HuH-7.5 (cell line): ENCODE results near the gene TXNDC15.
"Not testable (repeated sequence)": the region's sequence is repeated elsewhere in the genome, so short reads cannot be mapped to it uniquely, and the experiment has no call there.

ENCODE experiments used
- DNase-seq: peaks from one replicate; pipeline ENCODE4 v3.0.0; 2011; ENCODE audit warnings: low spot score

The TXNDC15 gene

DNA sequence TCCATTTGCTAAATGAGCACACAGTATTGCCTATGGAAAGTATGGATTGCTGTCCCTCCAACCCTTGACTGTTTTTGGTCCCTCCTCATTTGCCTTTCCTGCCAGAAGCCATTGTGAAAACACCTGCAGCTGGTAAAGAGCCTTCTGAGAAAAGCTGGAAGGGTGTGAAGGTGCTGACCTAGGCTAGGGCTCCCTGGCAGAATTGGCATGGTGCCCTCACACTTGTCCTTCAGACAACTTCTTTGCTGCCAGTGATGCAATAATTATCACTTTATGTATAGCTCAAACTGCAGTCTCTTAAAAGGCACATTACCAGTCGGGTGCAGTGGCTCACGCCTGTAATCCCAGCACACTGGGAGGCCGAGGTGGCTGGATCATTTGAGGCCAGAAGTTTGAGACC, 4.2 kb downstream of the TXNDC15 start:
- DNase-seq = no peak

DNA sequence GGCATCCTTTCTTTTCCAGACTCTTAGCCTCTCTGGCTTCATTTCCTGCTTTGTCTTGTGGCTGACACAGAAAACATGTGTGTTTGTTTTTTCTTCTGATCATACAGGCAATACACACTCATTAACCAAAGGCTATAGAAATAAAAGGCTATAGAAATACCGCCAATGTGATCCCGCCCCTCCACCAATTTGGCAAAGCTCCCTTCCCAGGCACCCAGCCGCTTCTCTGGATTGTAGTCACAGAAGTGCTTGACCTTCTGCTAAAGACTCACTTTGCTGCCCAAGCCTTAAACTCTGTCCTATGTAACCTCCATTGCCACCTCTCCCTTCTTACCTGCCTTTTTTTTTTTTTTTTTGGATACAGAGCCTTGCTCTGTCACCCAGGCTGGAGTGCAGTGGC, 5.3 kb downstream of the TXNDC15 start:
- no peak for DNase-seq

DNA sequence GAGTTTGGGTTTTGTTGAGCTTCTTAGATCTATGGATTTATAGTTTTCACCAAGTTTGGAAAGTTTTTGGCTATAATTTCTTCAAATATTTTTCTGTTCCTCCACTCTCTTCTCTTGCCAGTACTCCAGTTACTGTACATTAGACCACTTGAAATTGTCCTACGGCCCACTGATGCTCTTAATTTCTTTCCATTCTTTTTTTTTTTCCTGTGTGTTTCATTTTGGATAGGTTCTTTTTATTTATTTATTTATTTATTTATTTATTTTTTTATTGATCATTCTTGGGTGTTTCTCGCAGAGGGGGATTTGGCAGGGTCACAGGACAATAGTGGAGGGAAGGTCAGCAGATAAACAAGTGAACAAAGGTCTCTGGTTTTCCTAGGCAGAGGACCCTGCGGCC, 6.8 kb downstream of the TXNDC15 start:
- DNase-seq = not testable (repeated sequence)

DNA sequence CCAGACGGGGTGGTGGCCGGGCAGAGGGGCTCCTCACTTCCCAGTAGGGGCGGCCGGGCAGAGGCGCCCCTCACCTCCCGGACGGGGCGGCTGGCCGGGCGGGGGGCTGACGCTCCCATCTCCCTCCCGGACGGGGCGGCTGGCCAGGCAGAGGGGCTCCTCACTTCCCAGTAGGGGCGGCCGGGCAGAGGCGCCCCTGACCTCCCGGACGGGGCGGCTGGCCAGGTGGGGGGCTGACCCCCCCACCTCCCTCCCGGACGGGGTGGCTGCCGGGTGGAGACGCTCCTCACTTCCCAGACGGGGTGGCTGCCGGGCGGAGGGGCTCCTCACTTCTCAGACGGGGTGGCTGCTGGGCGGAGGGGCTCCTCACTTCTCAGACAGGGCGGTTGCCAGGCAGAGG, 7.5 kb downstream of the TXNDC15 start:
- not testable (repeated sequence) for DNase-seq

DNA sequence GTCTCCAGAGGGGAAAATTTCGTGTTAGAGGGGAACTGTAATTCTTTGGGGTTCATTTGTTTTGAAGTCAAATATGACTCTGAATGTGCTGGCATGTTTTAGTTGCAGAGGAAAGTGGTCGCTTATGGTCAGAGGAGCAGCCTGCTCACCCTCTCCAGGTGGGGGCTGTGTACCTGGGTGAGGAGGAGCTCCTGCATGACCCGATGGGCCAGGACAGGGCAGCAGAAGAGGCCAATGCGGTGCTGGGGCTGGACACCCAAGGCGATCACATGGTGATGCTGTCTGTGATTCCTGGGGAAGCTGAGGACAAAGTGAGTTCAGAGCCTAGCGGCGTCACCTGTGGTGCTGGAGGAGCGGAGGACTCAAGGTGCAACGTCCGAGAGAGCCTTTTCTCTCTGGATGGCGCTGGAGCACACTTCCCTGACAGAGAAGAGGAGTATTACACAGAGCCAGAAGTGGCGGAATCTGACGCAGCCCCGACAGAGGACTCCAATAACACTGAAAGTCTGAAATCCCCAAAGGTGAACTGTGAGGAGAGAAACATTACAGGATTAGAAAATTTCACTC, 13.5 kb downstream of the TXNDC15 start:
- DNase-seq = no peak

DNA sequence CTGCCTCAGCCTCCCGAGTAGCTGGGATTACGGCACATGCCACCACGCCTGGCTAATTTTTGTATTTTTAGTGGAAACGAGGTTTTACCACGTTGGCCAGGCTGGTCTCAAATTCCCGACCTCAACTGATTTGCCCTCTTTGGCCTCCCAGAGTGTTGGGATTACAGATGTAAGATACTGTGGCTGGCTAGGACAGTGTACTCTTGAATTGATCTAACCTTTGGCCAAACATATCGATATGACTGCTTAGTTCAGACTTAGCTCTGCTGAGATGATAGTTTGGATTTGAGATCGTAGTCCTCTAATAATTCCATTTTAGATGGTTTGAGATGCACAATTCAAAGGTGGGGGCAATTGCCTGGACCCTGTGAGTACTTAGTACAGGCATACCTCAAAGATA, 15.2 kb downstream of the TXNDC15 start:
- no peak for DNase-seq

DNA sequence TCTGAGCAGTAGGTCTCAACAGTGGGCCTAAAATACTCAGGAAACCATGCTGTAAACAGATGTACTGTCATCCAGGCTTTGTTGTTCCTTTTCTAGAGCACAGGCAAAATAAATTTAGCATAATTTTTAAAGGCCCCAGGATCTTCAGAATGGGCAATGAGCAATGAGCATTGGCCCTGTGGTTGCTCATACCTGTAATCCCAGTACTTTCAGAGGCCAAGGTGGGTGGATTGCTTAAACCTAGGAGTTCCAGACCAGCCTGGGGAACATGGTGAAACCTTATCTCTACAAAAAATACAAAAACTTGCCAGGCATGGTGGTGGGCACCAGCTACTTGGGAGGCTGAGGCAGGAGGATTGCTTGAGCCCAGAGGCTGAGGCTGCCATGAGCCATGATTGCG, 17.3 kb downstream of the TXNDC15 start:
- DNase-seq = no peak

DNA sequence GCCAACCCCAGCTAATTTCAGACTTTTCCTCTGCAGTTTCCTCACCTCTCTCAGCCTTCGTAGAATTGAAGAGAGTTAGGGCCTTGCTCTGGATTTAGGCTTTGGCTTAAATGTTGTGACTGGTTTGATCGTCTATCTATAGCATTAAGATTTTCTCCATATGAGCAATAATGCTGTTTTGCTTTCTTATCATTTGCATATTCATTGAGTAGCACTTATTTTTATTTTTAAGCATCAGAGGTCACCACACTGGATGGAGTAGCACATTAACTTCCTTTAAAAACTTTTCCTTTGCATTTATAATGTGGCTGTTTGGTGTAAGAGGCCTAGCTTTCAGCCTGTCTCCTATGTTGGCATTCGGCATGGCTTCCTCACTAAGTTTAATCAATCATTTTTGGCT, 18.1 kb downstream of the TXNDC15 start:
- no peak for DNase-seq

DNA sequence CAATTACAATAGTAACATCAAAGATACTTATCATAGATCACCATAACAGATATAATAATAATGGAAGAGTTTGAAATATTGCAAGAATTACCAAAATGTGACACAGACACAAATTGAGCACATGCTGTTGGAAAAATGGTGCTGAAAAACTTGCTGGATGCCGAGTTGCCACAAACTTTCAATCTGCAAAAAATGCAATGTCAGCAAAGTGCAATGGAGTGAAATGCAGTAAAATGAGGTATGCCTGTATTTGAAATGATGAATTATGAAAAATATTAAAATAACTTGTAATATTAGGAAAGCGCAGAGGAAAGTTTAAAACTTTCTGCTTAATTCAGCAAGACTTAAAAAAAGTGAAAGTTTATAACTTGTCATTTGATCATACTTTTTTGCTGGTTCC, 18.8 kb downstream of the TXNDC15 start:
- DNase-seq = no peak

DNA sequence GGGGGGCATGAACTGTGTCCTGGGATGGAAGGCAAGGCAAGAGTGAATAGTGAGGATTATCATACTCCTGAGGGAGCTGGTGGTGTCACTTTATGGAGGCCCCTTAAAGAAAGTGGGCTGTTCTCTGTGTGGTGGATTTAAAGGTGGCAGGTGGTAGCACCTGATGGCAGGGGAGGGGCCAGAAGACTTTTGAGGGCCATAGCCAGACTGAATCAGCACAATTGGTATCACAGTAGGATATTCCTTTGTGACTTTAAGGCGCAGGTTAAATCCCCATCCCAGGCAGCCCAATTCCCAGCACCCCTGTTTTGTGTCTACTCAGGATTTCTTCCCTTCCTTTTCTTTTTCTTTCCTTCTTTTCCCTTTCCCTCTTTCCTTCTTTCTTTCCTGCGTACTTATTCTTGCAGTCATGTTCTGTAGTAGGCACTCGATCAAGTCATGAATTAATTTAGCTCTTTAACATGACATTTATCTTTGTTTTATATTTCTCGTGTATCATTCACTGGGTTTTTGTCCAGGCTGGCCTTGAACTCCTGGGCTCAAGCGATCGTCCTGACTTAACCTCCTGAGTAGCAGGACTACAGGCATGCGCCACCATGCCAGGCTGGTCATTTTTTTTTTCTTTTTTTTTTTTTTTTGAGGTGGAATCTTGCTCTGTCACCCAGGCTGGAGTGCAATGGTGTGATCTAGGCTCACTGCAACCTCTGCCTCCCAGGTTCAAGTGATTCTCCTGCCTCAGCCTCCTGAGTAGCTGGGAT, 19.8 kb downstream of the TXNDC15 start:
- no peak for DNase-seq

DNA sequence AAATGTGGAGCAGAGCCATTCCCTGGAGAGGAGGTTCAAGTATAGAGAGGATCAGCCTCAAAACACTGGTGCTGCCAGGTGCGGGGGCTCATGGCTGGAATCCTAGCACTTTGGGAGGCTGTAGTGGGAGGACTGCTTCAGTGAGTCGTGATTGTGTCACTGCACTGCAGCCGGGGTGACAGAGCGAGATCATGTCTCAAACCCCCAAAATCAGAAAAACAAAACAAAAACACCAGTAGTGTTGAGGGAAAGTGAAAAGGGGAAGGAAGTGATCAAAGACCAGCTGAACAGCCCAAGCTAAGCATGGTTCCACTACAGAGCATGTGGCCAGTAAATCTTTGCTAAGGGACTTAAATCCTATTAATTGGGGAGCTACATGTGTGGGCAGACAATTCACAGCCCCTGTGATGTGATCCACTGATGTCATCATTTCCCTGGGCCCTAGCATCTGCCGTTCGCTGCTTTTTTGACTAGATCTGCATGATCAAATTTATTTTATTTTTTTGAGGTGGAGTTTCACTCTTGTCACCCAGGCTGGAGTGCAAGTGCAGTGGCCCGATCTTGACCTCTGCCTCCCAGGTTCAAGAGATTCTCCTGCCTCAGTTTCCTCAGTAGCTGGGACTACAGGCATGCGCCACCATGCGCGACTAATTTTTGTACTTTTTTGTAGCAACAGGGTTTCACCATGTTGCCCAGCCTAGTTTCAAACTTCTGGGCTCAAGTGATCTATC, 28.1 kb downstream of the TXNDC15 start:
- DNase-seq = no peak

DNA sequence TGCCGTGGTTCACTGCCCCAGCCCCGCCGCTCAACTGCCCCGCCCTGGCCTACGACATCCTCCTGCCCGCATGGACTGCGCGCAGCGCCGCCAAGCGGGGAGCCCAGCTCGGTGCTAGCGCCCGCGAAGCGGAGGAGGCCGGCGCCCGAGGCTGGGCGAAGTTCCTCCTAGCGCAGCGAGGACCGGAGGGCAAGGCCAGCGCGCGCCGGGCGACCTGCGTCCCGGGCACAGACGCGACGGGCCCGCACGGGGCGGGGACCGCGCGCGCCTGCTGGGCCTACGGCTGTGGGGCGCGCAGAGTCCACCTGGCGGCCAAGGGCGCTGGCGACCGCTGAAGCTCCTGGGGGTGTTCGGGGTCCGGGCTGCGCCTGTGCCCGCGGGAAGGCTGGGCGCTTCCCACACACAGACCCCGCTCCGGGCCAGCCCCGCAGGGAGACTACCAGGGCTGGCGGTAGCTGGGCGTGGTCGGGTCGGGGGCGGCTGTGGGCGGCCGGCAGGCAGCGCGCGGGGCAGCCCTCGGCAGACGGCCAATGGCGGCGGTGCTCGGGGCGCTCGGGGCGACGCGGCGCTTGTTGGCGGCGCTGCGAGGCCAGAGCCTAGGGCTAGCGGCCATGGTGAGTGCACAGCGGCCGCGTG, 30.6 kb downstream of the TXNDC15 start, which contains the start of gene PCBD2:
TSS of gene PCBD2 (plus strand) at position 522 of the 636 bp plus-strand sequence. CDS start at position 531, 9 bp downstream.
- peak; percentile 73 for DNase-seq

DNA sequence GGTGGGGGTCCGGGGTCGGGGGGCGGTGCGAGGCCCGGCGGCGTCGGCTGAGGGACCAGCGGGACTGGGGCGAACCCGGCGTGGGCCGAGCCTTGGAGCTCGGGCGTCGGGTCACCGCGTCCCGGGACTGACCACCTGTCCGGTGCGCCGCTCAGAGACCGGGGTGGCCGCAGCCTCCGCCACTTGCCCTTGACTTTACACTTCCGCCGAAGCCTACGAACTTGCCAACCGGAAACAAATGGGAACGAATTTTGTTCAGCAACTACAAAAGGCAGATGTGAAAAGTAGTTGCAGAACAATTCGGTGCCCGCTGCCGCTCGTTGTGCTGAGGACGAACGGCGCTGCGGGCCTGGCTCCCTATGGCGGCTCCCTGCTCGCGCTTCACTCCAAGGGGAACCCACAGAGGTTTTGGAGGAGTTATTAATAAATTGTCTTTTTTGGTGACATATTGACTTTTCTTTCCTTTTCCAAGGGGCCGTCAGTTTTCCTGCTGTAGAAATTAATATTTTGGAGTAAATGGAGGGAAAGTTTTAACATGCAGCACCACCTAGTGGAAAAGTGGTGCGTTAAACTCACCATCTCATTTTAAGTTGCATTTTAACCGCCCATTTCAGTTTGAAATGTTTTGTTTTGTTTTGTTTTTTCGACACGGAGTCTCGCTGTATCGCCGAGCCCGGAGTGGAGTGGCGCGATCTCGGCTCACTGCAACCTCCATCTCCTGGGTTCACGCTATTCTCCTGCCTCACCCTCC, 31.2 kb downstream of the TXNDC15 start:
- DNase-seq = peak; percentile 32

DNA sequence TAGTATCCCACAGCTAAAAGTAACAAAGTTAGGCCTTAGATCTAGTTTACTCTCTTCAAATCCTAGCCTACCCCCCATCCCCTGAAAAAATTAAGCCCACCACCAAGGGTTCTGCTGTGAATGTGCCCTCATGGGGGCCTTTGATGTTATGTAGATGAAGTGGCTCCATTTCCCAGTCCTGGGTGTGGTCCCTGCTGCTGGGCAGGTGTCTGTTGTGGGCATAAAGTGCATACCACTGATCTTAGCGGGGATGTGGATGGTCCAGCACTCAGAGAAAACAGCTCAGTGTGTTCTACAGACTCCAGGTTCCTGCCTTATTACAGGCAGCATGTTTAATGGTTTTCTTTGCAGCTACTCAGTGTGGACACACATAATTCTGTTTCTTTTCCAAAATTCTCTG, 32.6 kb downstream of the TXNDC15 start:
- no peak for DNase-seq

DNA sequence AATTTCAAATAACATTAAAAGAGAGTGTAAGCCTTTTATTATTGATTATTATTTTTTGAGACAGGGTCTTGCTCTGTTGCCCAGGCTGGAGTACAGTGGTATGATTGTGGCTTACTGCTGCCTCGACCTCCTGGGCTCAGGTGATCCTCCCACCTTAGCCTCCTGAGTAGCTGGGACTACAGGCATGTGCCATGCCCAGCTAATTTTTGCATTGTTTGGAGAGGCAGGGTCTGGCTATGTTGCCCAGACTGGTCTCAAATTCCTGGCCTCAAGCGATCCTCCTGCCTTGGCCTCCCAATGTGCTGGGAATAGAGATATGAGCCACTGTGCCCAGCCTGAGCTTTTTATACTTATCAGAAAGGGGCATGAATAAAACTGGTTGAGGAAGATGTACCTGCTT, 36.6 kb downstream of the TXNDC15 start:
- DNase-seq = not testable (repeated sequence)

DNA sequence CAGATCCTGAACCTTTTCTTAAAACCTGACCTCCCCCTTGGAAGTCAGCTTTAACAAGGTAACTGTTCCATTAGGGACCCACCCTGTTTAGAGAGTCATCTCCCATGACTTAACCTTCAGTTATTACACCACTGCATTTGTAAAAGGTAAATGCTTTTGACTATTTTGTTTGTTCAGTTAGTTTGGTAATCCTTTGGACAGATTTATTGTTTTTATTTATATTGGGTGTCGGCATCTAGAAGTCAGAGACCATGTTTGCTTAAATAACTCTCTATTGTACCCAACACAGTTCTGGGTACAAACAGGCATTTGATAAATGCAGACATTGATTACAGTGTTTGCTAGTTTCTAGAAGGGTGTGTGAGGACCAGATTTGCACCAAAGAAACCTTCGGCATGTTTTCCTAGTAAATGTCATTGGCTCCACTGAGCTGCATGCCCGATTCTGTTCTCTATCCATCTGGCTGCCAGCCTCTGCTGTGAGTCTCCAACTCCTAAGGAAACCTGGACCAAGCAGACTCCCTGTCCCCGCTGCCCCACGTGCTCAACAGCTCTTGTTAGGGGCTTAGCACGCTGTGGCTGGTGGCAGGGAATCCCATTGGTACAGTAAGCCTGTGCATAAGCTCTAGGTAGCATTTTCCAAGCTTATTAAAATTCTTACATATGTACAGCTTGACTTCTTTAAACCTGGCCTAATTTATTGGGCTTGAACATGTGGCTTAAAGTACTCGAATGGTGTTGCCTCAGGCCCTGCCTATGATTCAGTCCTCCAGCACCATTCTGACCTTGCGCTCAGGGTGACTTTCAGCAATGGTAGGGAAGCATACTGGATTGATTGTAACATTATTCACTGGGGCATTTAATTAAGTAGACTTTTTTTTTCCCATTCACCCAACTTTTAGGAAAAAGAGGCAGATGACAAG, 37.4 kb downstream of the TXNDC15 start:
- DNase-seq = no peak

DNA sequence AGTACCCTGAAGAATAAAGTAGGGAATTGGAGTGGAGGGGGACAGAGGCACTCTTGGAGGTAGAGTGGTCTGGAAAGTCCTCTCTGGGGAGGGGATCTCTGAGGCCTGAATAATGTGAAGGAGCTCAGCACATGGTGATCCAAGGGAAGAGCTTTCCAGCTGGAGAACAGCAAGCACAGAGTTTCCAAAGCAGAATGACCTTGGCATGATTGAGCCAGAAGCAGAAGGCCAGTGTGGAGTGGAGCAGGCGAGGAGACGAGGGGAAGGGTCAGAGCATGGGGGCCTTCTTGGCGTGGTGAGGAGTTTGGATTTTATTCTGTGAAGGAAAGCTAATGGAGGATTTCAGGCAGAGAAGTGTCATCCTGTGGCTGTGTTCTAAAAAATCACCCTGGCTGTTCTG, 39.1 kb downstream of the TXNDC15 start:
- no peak for DNase-seq

DNA sequence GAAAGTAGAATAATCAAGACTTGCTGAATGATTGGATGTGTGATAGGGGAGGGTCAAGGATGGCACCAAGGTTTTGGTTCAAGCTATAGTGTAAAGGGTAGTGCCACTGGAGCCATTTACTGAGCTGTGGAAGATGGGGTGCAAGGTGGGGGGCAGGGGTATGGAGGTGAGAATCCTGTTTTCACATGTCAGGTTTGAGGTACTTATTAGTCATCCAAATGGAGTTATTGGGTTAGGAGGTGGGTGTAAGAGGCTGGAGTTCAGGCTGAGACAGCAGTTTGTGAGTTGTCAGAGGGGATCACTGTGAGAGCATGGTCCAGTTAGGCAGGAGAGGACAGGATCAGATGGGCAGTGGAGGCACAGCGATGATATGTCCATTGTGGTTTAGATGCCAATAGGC, 39.6 kb downstream of the TXNDC15 start:
- no peak for DNase-seq

DNA sequence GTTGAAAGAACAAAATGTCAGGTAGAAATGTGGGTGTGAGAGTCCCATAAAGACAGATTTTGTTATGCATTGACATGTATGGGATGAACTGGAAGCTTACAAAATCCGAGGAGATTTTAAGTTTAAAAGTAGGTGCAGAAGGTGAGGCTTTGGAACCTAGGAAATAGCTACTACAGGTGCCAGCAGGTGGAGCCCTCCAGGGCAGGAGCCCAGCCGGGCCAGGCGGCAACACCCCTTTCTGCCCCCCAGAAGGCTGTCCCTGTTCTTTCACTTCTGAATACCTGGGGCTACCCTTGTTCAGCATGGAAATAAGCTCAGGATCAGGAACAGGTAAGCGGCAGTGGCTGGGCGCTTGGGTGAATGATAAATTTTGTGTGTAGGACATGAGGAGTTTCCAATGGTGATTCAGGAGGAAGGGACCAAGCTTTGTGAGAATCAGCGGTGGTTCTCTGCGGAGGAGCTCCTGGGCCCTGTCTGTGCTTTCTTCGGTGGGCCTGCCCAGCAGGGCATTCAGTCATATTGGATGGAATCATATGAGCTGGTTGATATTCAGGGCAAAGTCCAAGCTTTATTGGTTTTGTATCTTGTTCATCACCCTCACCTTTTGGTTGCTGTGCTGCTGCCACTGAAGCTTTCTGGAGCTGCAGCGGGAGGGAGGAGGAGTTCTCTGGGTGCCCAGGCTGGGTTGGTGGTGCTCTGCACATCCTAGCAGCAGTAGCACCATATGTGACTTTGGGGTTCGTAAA, 43.1 kb downstream of the TXNDC15 start:
- DNase-seq = no peak

DNA sequence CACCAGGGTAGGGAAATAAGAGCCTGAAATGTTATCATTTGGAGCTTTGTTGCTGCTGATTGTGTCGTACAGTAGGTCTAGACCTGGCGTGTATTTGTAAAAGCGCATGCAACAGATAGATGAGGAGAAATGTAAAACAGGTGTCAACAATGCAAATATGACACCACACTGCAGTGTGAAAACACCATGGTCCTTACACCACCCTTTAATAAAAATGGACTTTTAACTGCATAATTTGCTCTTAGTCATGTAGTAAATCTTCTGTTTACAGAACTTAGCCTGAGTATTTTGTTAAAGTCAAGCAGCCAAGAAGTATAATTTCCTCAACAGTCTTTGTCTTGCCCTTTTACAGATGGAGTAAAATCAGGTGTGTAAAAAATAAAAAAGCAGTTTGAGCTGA, 44.7 kb downstream of the TXNDC15 start:
- DNase-seq = no peak
